Measurements from ENCODE around the gene BORCS5. TPM values are rescaled to one million over a fixed set of nuclear protein-coding genes. Genes with fewer than 3 reads are reported as not detected.

Gene BORCS5
- total RNA-seq, 2 experiments from 2014 or later: 43.7 to 47.8 TPM

GRCh38 chr12:12439636-12440035 lies 82.8 kb downstream of the BORCS5 start:
- CTCF ChIA-PET: interaction anchor here (0.7 to 3.4 kb wide), 5 partner anchors 17 to 125 kb away, joined by 3 to 24 read pairs (median 4); no protein-coding TSS in a partner anchor
- POLR2A ChIA-PET: interaction anchor here (1.0 to 3.7 kb wide), 4 partner anchors 14 to 55 kb away, joined by 3 to 46 read pairs (median 26); no protein-coding TSS in a partner anchor
- Mint-ChIP-seq H3K9me3 (peaks cover 10% of the 10 kb centered on the region), H3K27me3 (no peaks in the 10 kb centered on the region), H3K4me1 (ENCODE audit: low read depth) (peaks cover 78% of the 10 kb centered on the region), H3K27ac (peak overlapping the region; percentile 91), H3K36me3 (peaks cover 39% of the 10 kb centered on the region), H3K4me3 (no peak overlapping the region)
- DNase-seq: peak; percentile 89
- intact Hi-C loops (cut with micrococcal nuclease): loop anchor here (1.0 kb wide), 3 partner anchors 8 to 66 kb away; no protein-coding TSS in a partner anchor

- no peak overlapping the region for H3K4me3 Mint-ChIP-seq
- no peaks in the 10 kb centered on the region for H3K27me3 Mint-ChIP-seq
- H3K36me3 Mint-ChIP-seq: peaks cover 35% of the 10 kb centered on the region
- intact Hi-C loops (cut with micrococcal nuclease): no loop called here
- DNase-seq: no peak
- H3K4me1 Mint-ChIP-seq (ENCODE audit: low read depth): peaks cover 79% of the 10 kb centered on the region
- ChIA-PET CTCF (interaction anchor here (1.0 to 4.2 kb wide), 5 partner anchors 11 to 56 kb away, joined by 3 to 24 read pairs (median 5); no protein-coding TSS in a partner anchor), POLR2A (interaction anchor here (0.9 to 3.7 kb wide), 13 partner anchors 8 to 275 kb away, joined by 3 to 46 read pairs (median 7); partner anchors contain the start of gene DUSP16)
- peak overlapping the region; percentile 91 for H3K27ac Mint-ChIP-seq
- peaks cover 10% of the 10 kb centered on the region for H3K9me3 Mint-ChIP-seq
These were observed 84.0 kb downstream of the BORCS5 start for GRCh38 chr12:12440784-12441428.

- Mint-ChIP-seq H3K36me3 (peaks cover 31% of the 10 kb centered on the region), H3K4me1 (ENCODE audit: low read depth) (peaks cover 83% of the 10 kb centered on the region), H3K27me3 (no peaks in the 10 kb centered on the region), H3K27ac (peak overlapping the region; percentile 91), H3K9me3 (peaks cover 9% of the 10 kb centered on the region), H3K4me3 (peak overlapping the region; percentile 12)
- no peak for DNase-seq
- ChIA-PET CTCF (interaction anchor here (1.0 to 4.2 kb wide), 8 partner anchors 12 to 215 kb away, joined by 3 to 24 read pairs (median 4); no protein-coding TSS in a partner anchor), POLR2A (interaction anchor here (0.7 to 3.7 kb wide), 26 partner anchors 8 to 283 kb away, joined by 3 to 46 read pairs (median 6); partner anchors contain the start of gene DUSP16)
- intact Hi-C loops (cut with micrococcal nuclease): no loop called here
These were observed 84.5 kb downstream of the BORCS5 start for GRCh38 chr12:12441429-12441807.

- Mint-ChIP-seq H3K9me3 (peaks cover 6% of the 10 kb centered on the region), H3K4me3 (peak overlapping the region; percentile 30), H3K4me1 (ENCODE audit: low read depth) (peaks cover 87% of the 10 kb centered on the region), H3K27me3 (no peaks in the 10 kb centered on the region), H3K27ac (peak overlapping the region; percentile 91), H3K36me3 (peaks cover 28% of the 10 kb centered on the region)
- ChIA-PET POLR2A (interaction anchor here (0.6 to 3.7 kb wide), 31 partner anchors 9 to 282 kb away, joined by 3 to 46 read pairs (median 5); partner anchors contain the start of genes CDKN1B and DUSP16), CTCF (interaction anchor here (0.7 to 4.2 kb wide), 10 partner anchors 11 to 214 kb away, joined by 3 to 24 read pairs (median 4); no protein-coding TSS in a partner anchor)
- peak; percentile 77 for DNase-seq
- intact Hi-C loops (cut with micrococcal nuclease): loop anchor here (1.0 to 2.0 kb wide), 9 partner anchors 13 to 140 kb away; no protein-coding TSS in a partner anchor
These were observed 85.1 kb downstream of the BORCS5 start for GRCh38 chr12:12441843-12442461.

- Mint-ChIP-seq H3K9me3 (no peaks in the 10 kb centered on the region), H3K27ac (peak overlapping the region; percentile 91), H3K4me3 (peak overlapping the region; percentile 30), H3K4me1 (ENCODE audit: low read depth) (peaks cover 88% of the 10 kb centered on the region), H3K36me3 (peaks cover 27% of the 10 kb centered on the region), H3K27me3 (no peaks in the 10 kb centered on the region)
- no peak for DNase-seq
- ChIA-PET CTCF (interaction anchor here (0.7 to 4.2 kb wide), 10 partner anchors 12 to 213 kb away, joined by 3 to 24 read pairs (median 4); no protein-coding TSS in a partner anchor), POLR2A (interaction anchor here (0.6 to 3.7 kb wide), 27 partner anchors 9 to 276 kb away, joined by 3 to 46 read pairs (median 7); partner anchors contain the start of genes CDKN1B and DUSP16)
- intact Hi-C loops (cut with micrococcal nuclease): loop anchor here (1.0 to 2.0 kb wide), 9 partner anchors 14 to 140 kb away; no protein-coding TSS in a partner anchor
These were observed 85.7 kb downstream of the BORCS5 start for GRCh38 chr12:12442548-12443071.

- no peak for DNase-seq
- H3K4me1 Mint-ChIP-seq (ENCODE audit: low read depth): peaks cover 80% of the 10 kb centered on the region
- CTCF ChIA-PET: interaction anchor here (0.7 to 4.2 kb wide), 2 partner anchors 14 to 31 kb away, joined by 3 to 23 read pairs; no protein-coding TSS in a partner anchor
- H3K27ac Mint-ChIP-seq: peak overlapping the region; percentile 91
- H3K4me3 Mint-ChIP-seq: no peak overlapping the region
- intact Hi-C loops (cut with micrococcal nuclease): loop anchor here (2.0 kb wide), 2 partner anchors 15 to 35 kb away; no protein-coding TSS in a partner anchor
- H3K9me3 Mint-ChIP-seq: no peaks in the 10 kb centered on the region
- peaks cover 21% of the 10 kb centered on the region for H3K36me3 Mint-ChIP-seq
- H3K27me3 Mint-ChIP-seq: no peaks in the 10 kb centered on the region
- POLR2A ChIA-PET: interaction anchor here (0.6 to 3.7 kb wide), 5 partner anchors 13 to 42 kb away, joined by 3 to 40 read pairs (median 38); no protein-coding TSS in a partner anchor
These were observed 86.6 kb downstream of the BORCS5 start for GRCh38 chr12:12443431-12443878.

- H3K36me3 Mint-ChIP-seq: peaks cover 30% of the 10 kb centered on the region
- intact Hi-C loops (cut with micrococcal nuclease): no loop called here
- H3K4me1 Mint-ChIP-seq (ENCODE audit: low read depth): peaks cover 69% of the 10 kb centered on the region
- CTCF ChIA-PET: interaction anchor here (0.7 to 4.2 kb wide), 3 partner anchors 11 to 60 kb away, joined by 3 to 23 read pairs (median 3); no protein-coding TSS in a partner anchor
- no peaks in the 10 kb centered on the region for H3K9me3 Mint-ChIP-seq
- no peak overlapping the region for H3K4me3 Mint-ChIP-seq
- DNase-seq: no peak
- POLR2A ChIA-PET: interaction anchor here (1.0 to 1.1 kb wide), 2 partner anchors 12 to 60 kb away, joined by 3 to 4 read pairs; no protein-coding TSS in a partner anchor
- no peaks in the 10 kb centered on the region for H3K27me3 Mint-ChIP-seq
- peak overlapping the region; percentile 29 for H3K27ac Mint-ChIP-seq
These were observed 88.4 kb downstream of the BORCS5 start for GRCh38 chr12:12445165-12445881.

GRCh38 chr12:12445882-12446181 lies 89.0 kb downstream of the BORCS5 start:
- no peak overlapping the region for H3K4me3 Mint-ChIP-seq
- intact Hi-C loops (cut with micrococcal nuclease): no loop called here
- DNase-seq: no peak
- peaks cover 64% of the 10 kb centered on the region for H3K4me1 Mint-ChIP-seq (ENCODE audit: low read depth)
- POLR2A ChIA-PET: interaction anchor here (1.0 kb wide), 1 partner anchor 60 kb away, joined by 4 read pairs; no protein-coding TSS in a partner anchor
- CTCF ChIA-PET: interaction anchor here (0.7 to 1.4 kb wide), 3 partner anchors 11 to 61 kb away, joined by 3 read pairs; no protein-coding TSS in a partner anchor
- no peaks in the 10 kb centered on the region for H3K9me3 Mint-ChIP-seq
- no peaks in the 10 kb centered on the region for H3K27me3 Mint-ChIP-seq
- peaks cover 28% of the 10 kb centered on the region for H3K36me3 Mint-ChIP-seq
- H3K27ac Mint-ChIP-seq: no peak overlapping the region

- H3K27ac Mint-ChIP-seq: no peak overlapping the region
These were observed 89.9 kb downstream of the BORCS5 start for GRCh38 chr12:12446786-12447185.

GRCh38 chr12:12447236-12447635 lies 90.4 kb downstream of the BORCS5 start:
- peaks cover 32% of the 10 kb centered on the region for H3K36me3 Mint-ChIP-seq
- no peak for DNase-seq
- H3K4me3 Mint-ChIP-seq: no peak overlapping the region
- no peaks in the 10 kb centered on the region for H3K27me3 Mint-ChIP-seq
- no peaks in the 10 kb centered on the region for H3K9me3 Mint-ChIP-seq
- ChIA-PET POLR2A (interaction anchor here (1.4 kb wide), 1 partner anchor 9 kb away, joined by 5 read pairs; no protein-coding TSS in a partner anchor), CTCF (interaction anchor here (1.6 kb wide), 1 partner anchor 9 kb away, joined by 8 read pairs; no protein-coding TSS in a partner anchor)
- H3K4me1 Mint-ChIP-seq (ENCODE audit: low read depth): peaks cover 50% of the 10 kb centered on the region
- intact Hi-C loops (cut with micrococcal nuclease): no loop called here
- H3K27ac Mint-ChIP-seq: peak overlapping the region; percentile 23

More at GRCh38 chr12:12446786-12447185, 89.9 kb downstream of the BORCS5 start:
- H3K9me3 Mint-ChIP-seq: no peaks in the 10 kb centered on the region
- DNase-seq: no peak
- intact Hi-C loops (cut with micrococcal nuclease): no loop called here
- no peaks in the 10 kb centered on the region for H3K27me3 Mint-ChIP-seq
- ChIA-PET CTCF (interaction anchor here (0.8 kb wide), 1 partner anchor 12 kb away, joined by 3 read pairs; no protein-coding TSS in a partner anchor), POLR2A (no interaction called here)
- peaks cover 32% of the 10 kb centered on the region for H3K36me3 Mint-ChIP-seq
- H3K4me3 Mint-ChIP-seq: no peak overlapping the region
- peaks cover 54% of the 10 kb centered on the region for H3K4me1 Mint-ChIP-seq (ENCODE audit: low read depth)
